HG03571 (cell line): Measurements from ENCODE around the gene FADS1.
A peak's percentile ranks its signal among the peaks of the same experiment; 100 is the strongest.

ENCODE experiments used
- ATAC-seq: cut with Tn5 transposase; IDR thresholded peaks from one replicate; pipeline ENCODE4 v1.9.1; 2021; ENCODE audit not compliant: unreplicated experiment

FADS1 gene

DNA sequence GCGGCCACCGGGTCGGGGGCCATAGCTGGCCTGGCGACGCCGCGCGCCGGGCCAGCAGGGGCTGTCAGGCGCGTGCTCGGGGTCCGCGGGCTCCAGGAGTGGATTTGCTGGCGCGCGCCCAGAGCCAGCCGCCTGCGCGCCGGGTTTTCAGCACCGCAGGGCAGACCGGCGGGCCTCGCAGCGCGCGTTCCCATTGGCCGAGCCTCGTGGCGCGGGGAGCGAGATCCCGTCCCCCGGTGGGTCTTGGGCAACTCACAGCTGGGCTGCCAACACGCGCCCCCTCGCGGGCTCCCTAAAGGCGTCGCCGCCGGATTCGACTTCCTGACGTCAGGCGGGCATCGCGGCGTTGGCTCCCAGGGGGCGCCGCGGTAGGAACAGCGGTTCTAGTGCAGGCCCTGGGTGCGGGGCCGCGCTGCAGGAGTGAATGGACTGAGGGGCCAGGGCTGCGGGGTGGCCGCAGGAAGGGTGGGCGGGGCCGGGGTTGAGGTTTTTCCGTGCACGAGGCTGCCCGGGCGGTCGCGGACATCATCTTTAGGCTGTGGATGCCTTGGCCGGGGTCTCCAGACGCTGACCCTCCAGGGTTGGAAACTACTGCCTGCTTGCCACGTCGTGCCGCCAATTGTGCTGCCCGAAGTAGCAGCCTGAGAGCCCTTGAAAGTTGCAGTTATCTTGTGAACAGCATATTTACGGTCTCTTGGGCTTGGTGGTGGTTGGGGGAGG is at the start of gene FADS1:
FADS1 (minus strand) TSS at position 268 of the 720 bp plus-strand sequence; CDS start at position 194, 74 bp downstream.
- ATAC-seq = peak; percentile 42

DNA sequence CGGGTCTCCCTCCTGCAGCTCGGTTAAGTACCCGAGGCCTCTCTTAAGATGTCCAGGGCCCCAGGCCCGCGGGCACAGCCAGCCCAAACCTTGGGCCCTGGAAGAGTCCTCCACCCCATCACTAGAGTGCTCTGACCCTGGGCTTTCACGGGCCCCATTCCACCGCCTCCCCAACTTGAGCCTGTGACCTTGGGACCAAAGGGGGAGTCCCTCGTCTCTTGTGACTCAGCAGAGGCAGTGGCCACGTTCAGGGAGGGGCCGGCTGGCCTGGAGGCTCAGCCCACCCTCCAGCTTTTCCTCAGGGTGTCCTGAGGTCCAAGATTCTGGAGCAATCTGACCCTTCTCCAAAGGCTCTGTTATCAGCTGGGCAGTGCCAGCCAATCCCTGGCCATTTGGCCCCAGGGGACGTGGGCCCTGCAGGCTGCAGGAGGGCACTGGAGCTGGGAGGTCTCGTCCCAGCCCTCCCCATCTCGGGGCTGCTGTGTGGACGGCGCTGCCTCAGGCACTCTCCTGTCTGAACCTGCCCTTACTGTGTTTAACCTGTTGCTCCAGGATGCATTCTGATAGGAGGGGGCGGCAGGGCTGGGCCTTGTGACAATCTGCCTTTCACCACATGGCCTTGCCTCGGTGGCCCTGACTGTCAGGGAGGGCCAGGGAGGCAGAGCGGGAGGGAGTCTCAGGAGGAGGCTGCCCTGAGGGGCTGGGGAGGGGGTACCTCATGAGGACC is 49.6 kb upstream of the FADS1 start:
- ATAC-seq = no peak

DNA sequence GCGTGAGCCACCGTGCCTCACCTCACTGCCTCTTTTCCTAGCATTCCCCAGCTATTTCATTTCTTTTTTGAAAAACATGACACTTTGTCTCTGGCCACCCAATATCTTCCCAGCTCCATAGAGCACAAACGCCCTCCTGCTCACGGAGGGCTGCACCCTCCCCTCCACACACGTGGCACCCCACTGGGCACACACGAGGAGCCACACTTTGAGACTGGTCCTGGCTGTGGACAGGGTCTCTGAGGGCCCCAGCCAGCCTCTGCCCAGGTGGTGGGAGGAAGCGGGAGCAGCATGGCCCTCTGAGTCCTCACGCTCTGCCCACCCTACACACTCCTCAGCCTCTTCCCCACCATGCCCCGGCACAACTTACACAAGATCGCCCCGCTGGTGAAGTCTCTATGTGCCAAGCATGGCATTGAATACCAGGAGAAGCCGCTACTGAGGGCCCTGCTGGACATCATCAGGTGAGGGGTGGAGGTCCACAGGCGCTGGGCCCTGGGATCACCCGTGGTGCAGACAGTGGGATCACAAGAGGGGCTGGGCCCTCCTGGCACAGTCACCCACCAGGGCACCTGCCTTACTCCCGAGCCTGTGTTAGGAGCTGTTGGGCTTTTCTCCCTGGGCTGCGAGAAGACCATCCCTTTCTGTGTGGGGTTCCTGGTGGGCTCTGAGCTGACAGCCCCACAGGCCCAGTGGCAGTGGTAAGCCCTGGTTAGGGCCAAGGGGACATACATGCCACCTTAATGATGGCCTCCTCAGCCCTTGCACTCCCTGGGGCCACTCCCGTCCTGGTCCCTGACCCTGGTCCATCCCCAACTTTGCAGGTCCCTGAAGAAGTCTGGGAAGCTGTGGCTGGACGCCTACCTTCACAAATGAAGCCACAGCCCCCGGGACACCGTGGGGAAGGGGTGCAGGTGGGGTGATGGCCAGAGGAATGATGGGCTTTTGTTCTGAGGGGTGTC is 48.3 kb upstream of the FADS1 start:
- ATAC-seq = no peak

DNA sequence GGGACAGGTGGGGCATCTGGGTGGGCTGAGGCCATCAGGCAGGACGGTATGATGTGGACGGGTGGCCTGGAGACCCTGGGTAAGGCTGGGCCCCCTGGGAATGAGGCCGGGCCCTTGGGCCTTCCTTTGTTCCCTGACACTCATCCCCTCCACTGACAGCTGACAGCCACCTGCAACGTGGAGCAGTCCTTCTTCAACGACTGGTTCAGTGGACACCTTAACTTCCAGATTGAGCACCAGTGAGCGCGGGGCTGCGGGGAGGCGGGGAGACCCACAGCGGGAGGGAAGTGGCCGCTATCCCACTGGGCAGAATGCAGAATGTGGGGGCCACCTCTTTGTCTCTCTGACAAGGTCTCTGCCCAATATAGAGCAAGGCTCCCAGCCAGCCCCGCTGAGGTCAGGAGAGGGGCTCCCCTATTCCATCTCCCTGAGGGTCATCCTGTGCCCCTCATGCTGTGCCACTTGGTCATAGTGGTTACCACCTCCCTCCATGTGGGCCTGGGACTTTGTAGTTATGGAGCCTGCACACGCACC is 46.8 kb upstream of the FADS1 start:
- no peak for ATAC-seq

DNA sequence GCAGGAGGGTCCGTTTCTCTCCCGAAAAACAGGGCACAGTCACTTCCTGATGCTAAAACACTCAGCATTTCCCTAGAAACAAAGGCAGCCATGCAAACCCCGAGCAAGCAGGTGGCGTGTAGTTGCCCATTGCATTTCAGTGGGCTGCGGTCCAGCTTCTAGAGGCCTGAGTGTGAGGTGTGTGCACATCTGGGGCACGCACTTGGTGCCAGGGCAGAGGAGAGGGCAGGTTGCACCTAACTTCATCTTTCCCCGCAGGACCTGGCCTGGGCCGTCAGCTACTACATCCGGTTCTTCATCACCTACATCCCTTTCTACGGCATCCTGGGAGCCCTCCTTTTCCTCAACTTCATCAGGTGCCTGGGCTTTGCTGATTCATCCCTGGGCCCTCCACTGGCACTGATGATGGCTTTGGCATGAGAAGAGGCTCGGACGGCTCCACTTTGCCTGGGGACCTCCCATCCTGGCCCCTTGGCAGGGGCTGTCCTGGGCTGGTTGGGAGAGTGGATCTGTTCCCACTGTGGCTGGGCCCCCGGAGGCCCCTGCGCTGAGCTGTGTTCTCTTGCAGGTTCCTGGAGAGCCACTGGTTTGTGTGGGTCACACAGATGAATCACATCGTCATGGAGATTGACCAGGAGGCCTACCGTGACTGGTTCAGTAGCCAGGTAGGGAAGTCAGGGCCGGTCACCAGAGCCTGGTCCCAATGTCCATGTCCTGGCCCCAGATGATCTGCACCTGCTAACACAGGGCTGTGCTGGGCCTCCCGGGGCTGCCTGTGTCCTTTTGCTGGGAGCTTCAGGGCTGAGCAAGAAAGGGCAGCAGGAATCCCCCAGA is 46.1 kb upstream of the FADS1 start:
- no peak for ATAC-seq

DNA sequence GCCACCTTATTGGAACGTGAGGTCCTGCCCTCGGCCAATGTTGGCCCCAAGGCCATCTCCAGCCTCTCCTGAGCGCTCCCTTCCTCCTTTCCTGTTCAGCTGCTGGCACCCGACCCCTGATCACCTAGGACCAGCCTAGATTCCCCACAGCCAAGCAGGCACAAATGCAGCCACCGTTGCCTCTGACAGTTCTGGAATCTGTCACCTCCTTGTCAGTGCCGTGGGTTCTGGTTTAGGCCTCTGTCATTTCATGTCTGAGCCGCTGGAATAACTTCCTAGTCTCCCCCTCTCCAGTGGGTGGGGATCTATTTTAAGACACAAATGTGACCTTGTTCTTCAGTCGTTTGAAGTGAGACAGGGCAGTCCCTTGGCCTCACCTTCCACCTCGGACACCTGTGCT is 44.8 kb upstream of the FADS1 start:
- ATAC-seq = no peak

DNA sequence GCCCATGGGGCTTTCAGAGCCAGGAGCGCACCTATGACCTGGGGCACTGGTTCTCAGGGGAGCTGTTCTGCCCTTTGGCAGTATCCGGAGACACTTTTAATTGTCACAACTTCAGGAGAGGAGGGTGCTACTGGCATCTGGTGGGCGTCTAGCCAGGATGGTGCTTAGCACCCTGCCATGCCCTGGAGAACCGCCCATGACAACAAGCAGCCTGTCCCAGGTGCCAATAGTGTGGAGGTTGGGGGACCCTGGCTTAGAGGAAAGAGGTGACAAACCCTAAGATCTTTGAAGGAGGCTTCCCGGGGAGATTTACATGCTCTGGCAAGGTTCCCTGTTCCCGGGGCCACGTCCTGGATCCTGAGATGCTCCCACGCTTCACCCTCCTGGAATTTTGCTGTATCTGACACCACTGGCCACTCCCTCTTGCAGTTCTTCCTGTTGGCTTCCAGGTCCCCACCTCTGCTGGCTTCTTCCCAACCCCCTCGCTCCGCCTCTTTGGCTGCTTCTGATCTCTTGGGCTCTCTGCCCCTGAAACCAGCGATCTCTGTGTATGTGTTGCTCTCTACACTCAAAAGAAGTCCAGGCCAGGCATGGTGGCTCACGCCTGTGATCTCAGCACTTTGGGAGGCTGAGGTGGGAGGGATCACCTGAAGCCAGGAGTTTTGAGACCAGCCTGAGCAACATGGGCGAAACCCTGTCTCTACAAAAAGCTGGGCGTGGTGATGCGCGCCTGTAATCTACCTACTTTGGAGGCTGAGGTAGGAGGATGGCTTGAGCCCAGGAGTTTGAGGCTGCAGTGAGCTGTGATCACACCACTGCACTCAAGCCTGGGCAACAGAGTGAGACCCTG is 43.5 kb upstream of the FADS1 start:
- no peak for ATAC-seq

DNA sequence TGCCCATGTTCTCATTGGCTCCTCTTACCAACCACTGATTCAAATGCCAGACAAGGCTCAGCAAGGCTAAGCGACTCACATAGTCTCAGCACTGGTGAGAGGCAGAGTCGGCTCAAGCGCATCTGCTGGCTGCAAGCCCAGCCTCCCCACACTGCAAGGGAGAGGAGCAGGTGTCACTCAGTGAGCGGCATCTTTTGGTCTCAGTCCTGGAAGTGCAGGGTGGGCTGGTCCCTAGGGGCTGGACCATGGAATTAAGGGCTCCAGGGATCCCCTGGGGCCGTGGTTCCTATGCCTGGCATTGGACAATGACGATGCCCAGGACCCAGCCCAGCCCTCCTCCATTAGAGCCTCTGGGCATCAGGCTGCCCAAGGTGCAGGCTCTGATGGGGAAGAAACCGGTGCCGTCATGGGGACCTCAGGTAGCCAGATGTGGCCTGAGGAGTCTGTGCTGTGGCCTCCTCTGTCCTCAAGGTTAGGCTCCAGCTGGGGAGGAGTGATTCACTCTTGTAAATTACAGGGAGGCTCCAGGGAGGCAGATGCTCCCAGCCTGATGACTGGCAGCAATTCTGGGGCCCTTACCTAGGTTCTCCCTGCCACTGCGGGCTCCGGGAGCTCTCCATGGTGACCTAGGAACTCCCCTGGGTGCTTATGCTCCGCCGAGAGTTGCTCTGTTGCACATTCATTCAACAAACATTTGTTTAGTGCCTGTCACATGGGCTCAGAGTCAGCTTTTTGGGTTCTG is 39.3 kb upstream of the FADS1 start:
- no peak for ATAC-seq

DNA sequence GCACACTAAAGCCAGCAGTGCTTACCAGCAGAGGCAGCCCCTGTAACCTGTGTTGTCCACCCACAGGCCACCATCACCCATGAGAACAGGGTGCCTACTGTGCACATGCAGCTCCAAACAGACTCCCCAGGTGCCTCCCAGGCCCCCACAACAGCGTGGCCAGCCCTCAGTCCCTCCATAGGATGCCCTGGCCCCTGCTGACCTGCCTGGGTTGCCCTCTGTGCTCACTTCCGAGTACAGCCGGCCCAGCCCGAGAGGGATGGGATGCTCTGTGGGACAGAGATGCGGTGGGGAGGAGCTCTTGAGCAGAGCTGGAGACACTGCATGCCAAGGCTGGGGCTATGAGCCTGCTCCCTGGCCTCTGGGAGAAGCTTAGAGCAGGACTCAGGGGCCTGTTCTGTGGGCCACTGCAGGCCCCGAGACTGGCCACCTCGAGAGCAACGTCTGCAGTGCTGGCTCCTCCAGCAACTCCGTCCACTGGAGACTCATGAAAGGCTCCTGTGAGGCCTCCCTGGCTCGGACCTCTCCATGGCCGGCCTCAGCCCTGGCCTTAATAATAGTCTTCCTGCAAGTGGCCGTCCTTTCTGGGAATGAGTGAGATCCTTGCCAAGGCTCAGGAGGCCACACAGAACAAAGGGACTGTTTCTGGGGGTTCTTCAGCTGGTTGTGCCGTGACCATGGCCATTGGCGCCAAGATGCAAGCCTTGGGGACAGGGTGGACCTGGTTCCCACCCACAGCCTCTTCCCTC is 38.3 kb upstream of the FADS1 start:
- no peak for ATAC-seq

DNA sequence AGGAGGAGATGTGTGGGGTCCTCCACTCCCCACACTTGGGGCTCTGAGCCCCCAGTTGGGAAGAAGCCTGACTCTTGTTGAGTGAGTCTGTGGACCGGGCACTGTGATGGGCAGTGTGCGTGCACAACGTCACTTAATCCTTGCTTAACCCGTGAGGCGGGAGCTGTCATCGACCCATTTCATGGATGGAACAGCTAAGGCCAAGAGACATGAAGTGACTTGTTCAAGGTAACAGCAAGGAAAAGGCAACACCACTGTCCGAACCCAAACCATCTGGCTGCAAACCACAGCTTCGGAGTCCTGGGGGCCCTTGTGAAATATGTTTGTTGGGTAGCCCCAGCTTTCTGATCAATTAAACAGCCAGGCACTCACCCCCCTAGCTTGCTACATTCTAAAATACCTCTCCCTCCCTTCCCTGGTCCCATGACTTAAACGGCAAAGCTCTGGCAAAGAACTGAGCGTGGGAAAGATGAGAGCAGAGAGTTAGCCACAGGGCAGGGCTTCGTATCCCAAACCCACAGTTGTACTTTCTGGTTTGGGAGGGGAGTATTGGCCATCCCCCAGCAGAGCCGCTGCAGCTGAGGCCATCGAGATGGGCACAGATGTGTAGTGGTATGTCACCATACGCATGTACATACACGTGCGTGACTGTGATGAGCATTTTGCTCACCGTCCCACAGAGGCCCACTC is 37.5 kb upstream of the FADS1 start:
- ATAC-seq = no peak

DNA sequence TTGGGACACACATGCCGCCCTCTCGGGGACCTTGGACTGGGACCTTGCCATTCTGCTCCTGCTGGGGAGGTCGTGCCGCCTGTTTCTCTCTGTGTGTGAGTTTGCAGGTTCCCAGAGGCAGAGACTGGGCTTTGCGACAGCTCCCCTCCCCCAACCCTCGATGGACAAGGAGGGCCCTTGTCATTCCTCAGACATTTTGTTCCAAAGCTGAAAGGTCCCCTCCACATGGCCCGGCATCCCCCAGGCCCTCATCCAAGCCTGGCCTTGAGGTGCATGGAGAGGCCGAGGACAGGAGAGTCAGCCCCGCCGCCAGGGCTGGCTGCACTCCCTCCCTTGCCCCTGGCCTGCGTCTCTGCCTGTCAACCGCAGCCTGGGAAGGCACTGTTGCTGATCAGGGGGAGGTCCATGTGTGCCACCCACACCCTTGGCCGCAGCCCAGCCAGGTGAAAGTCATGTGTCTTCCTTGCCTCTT is 36.9 kb upstream of the FADS1 start:
- no peak for ATAC-seq

DNA sequence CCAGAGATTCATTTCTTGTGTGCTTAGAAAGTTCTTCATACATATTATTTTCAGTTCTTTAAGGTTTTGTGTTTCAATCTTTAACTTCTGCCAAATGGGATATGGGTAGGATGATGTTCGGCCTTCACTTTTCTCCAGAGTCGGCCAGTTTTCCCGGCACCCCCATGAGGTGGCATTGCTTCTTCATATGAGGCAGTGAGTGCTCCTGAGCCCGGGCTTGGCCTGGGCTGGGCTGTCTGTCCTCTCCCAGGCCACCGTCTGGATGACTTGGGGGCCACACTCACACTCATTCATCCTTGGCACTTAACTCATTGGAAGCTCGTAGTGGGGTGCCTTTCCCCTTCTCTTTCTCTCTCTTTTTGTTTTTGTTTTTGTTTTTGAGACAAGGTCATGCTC is 35.1 kb upstream of the FADS1 start:
- no peak for ATAC-seq

DNA sequence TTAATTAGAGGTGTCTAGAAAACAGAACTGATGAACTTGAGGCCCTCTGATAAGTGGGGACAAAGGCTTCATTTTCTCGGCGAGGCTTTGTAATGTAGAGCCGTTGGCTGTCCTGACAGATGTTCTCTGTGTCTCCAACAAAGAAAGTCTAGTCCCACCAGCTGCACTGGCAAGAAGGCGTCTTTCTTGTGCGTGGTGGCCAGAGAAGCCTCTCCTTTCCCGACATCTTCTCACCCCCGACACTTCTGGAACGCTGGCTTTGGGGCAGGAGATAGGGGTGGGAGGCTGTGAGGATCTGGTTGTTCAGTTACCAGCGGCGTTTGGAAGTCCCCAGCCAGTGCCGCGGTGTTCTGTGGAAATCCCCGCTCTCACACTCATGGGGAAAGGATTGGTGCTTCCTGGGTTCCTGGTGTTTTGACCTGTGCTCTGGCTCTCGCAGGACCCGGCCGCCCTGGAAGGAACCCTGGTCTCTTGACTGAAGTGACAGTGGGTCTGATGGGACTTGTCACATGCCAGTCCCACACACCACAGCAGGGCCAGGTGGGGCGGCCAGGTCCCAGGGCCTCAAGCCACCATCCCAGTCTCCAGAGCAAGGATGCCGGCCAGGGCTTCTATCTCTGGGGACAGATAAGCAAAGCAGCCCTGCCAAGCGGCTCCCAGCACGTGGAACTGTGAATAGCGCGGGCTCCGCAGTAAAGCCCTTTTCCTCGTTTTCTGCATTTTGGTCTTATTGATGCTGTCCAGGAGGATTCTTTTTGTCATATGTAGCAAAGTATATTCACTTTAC is 34.5 kb upstream of the FADS1 start:
- no peak for ATAC-seq

DNA sequence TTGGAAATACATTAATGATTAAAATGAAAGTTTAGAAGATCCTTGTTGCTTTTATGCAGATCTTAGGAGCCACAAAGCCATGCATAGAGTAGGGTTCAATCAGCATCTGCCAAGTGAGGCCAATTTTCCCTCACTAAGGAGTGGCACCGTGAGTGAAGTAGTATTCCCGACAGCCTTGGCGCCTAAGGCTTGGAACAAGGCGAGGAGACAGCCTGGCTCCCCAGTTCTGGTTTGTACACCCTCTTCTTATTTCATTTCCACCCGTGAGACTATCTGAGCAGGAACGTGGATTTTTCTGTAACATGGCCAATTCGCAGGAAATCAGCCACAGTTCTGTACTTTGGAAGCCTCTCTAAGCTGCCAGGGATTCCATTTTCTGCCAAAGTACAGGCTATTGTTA is 33.9 kb upstream of the FADS1 start:
- ATAC-seq = no peak

DNA sequence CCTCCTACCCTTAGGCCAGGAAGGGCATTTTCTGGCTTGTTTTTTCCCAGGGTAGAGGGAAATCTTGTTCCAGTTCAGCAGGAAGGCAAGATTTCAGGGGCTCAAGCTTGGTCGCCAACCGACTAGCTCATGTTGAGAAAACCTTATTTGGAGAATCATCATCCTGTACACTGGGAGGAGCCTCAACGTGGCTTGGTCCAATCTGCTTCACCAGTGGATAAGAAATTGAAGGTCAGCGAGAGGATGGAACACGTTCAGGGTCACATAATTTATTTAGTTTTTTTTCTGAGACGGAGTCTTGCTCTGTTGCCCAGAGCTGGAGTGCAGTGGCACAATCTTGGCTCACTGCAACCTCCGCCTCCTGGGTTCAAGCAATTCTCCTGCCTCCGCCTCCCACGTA is 31.8 kb upstream of the FADS1 start:
- ATAC-seq = no peak

DNA sequence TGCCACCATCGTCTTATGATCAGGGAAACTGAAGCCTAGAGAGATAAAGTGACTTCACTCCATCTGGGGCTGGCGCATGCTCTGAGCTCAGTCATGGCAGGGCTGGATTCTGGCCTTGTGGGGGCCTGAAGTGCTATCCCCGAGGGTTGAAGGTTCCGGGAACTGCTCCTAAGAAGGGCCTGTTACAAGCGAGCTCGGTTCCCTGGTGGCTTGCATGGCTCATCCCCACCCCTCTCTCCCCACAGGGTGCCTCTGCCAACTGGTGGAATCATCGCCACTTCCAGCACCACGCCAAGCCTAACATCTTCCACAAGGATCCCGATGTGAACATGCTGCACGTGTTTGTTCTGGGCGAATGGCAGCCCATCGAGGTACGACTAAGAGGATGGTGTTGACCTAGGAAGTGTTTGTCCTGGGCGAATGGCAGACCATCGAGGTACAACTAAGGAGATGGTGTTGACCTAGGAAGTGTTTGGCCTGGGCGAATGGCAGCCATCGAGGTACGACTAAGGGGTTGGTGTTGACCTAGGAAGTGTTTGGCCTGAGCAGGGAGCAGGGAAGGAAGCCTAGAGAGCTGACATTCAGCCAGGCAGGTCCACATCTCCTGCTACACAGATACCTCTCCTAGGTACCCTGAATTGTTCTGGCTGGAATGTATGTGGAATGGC is 31.2 kb upstream of the FADS1 start:
- ATAC-seq = no peak
